Measurements from ENCODE around the gene PGD. TPM values are rescaled to one million over a fixed set of nuclear protein-coding genes. Genes with fewer than 3 reads are reported as not detected.

PGD gene
- total RNA-seq: 100 to 1,000 TPM in 1 of 3 donors, 10 to 100 TPM in 2; 35.8 to 113 (median 39.8) TPM
- 25.3 TPM for total RNA-seq (2013)

DNA sequence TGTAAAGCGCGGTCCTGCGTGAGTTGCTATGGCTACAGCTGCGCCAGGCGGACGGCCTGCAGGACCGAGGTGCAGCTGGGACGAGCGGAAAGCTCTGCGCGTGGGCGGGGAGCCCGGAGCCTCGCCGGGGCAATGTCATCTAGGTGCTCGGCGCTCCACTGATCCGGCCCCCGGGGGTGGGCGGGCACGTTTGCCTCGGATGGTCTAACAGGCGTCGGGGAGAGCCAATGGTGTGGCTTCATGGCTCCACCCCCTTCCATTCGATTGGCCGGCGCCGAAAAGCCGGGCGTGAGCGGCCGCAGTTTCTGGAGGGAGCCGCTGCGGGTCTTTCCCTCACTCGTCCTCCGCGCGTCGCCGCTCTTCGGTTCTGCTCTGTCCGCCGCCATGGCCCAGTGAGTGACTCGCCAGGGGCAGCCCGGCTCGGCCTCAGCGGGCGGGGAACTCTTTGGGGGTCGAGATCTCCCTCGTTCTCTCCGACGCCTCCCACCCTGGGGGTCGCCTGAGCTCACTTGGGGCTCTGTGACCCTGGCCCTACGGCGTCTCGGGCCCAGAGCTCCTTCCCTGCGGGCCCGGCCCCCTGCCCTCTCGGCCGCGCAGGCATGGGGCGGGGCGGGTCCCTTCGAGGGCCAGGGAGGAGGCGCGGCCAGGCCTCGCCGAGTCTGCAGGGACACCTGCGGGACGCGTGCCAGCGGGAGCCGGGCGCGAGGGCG is at the start of gene PGD:
Gene PGD, plus strand, starts transcription at position 331 of the 710 bp plus-strand sequence. Its CDS starts 54 bp downstream, at position 385.
- Mint-ChIP-seq H3K27ac (peak within 1 kb of the TSS; percentile 83 to 87), H3K4me1 (peaks cover 15 to 19% of the 10 kb centered on the region in 2 donors), H3K36me3 (peaks cover 4% of the 10 kb centered on the region), H3K4me3 (peak within 1 kb of the TSS; percentile 94), H3K27me3 (ENCODE audit: low read depth in 2 of 2) (no peaks in the 10 kb centered on the region), H3K9me3 (no peaks in the 10 kb centered on the region)
- ATAC-seq (peak; percentile 95 to 99 (median 95)), DNase-seq (peak; percentile 96 to 97)
- Histone ChIP-seq H3K4me1 (ENCODE audit: control insufficient read depth, insufficient read depth, low read length) (peaks cover 18% of the 10 kb centered on the region), H3K36me3 (ENCODE audit: control insufficient read depth, insufficient read depth, low read length) (peaks cover 8% of the 10 kb centered on the region), H3K9me3 (ENCODE audit: control insufficient read depth, insufficient read depth, low read length) (no peaks in the 10 kb centered on the region), H3K4me3 (ENCODE audit: low read length) (peak within 1 kb of the TSS; percentile 80), H3K27me3 (ENCODE audit: control insufficient read depth, insufficient read depth, low read length) (no peaks in the 10 kb centered on the region), H3K27ac (ENCODE audit: low read length) (peak within 1 kb of the TSS; percentile 81)
- TF ChIP-seq, protein P1, sequence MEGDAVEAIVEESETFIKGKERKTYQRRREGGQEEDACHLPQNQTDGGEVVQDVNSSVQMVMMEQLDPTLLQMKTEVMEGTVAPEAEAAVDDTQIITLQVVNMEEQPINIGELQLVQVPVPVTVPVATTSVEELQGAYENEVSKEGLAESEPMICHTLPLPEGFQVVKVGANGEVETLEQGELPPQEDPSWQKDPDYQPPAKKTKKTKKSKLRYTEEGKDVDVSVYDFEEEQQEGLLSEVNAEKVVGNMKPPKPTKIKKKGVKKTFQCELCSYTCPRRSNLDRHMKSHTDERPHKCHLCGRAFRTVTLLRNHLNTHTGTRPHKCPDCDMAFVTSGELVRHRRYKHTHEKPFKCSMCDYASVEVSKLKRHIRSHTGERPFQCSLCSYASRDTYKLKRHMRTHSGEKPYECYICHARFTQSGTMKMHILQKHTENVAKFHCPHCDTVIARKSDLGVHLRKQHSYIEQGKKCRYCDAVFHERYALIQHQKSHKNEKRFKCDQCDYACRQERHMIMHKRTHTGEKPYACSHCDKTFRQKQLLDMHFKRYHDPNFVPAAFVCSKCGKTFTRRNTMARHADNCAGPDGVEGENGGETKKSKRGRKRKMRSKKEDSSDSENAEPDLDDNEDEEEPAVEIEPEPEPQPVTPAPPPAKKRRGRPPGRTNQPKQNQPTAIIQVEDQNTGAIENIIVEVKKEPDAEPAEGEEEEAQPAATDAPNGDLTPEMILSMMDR (IDR thresholded peaks at IDR 0.05): no peak
- intact Hi-C loops (cut with micrococcal nuclease): loop anchor here (2.0 kb wide), 2 partner anchors 30 to 76 kb away; partner anchors contain the start of gene PEX14
- WGBS (ENCODE audit: insufficient coverage): under 1% methylated on average over 76 of the region's 76 CpGs

DNA sequence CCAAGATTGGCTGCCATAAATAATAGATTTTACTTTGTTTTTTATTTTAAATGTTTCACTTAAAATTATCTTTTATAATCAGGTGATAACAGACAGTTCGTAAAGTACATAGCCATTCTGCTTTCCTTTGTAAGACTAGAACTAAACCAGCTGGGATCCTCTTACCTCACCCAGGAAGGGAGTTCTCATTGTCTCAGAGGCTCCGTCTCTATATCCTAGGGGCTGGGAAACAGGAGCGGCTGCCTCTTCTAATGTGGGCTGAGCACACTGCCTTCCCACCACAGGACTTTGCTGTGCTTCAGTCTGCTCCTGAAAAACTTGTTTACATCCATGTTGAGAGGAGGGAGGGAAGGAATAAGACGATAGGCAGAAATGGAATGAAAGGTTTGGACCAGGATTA is 45.6 kb upstream of the PGD start:
- Histone ChIP-seq H3K9me3 (ENCODE audit: control insufficient read depth, insufficient read depth, low read length) (no peaks in the 10 kb centered on the region), H3K27me3 (ENCODE audit: control insufficient read depth, insufficient read depth, low read length) (no peaks in the 10 kb centered on the region), H3K4me3 (ENCODE audit: low read length) (no peak overlapping the region), H3K27ac (ENCODE audit: low read length) (no peak overlapping the region), H3K36me3 (ENCODE audit: control insufficient read depth, insufficient read depth, low read length) (peaks cover 5% of the 10 kb centered on the region), H3K4me1 (ENCODE audit: control insufficient read depth, insufficient read depth, low read length) (no peaks in the 10 kb centered on the region)
- H3K27me3 Mint-ChIP-seq (ENCODE audit: low read depth in 2 of 2): no peaks in the 10 kb centered on the region
- H3K4me3 Mint-ChIP-seq: no peak overlapping the region
- no peak for ATAC-seq
- intact Hi-C loops (cut with micrococcal nuclease): no loop called here
- no peaks in the 10 kb centered on the region for H3K9me3 Mint-ChIP-seq
- TF ChIP-seq, protein P1 (IDR thresholded peaks at IDR 0.05): no peak
- WGBS (ENCODE audit: insufficient coverage): 96% methylated on average over 4 of the region's 4 CpGs
- no peak overlapping the region for H3K27ac Mint-ChIP-seq
- H3K4me1 Mint-ChIP-seq: no peaks in the 10 kb centered on the region
- H3K36me3 Mint-ChIP-seq: no peaks in the 10 kb centered on the region
- DNase-seq: no peak

DNA sequence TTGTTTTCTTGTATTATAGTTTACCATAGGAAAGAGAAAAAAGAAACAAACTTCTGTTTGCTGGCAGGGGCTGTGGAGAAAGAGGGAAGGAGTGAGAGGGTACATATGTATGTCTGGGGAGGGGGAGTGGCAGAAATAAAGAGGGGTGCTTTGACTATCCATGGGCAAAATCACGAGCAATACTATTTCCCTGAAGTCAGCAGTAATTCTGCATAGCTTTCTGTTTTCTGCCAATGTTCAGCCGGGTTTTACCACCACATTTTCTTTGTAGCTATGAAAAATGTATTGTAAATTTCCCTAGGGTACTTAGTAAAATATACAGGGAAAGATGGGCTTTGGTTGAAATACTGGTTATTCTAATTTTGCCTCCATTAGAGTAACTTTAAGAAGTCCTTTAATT is 45.2 kb upstream of the PGD start:
- TF ChIP-seq, protein P1 (IDR thresholded peaks at IDR 0.05): no peak
- Histone ChIP-seq H3K27me3 (ENCODE audit: control insufficient read depth, insufficient read depth, low read length) (no peaks in the 10 kb centered on the region), H3K27ac (ENCODE audit: low read length) (no peak overlapping the region), H3K9me3 (ENCODE audit: control insufficient read depth, insufficient read depth, low read length) (no peaks in the 10 kb centered on the region), H3K4me1 (ENCODE audit: control insufficient read depth, insufficient read depth, low read length) (no peaks in the 10 kb centered on the region), H3K36me3 (ENCODE audit: control insufficient read depth, insufficient read depth, low read length) (peaks cover 4% of the 10 kb centered on the region), H3K4me3 (ENCODE audit: low read length) (no peak overlapping the region)
- intact Hi-C loops (cut with micrococcal nuclease): no loop called here
- H3K4me1 Mint-ChIP-seq: no peaks in the 10 kb centered on the region
- WGBS (ENCODE audit: insufficient coverage): 82% methylated on average over 1 of the region's 2 CpGs
- H3K9me3 Mint-ChIP-seq: no peaks in the 10 kb centered on the region
- no peak overlapping the region for H3K27ac Mint-ChIP-seq
- ATAC-seq: no peak
- H3K36me3 Mint-ChIP-seq: no peaks in the 10 kb centered on the region
- H3K4me3 Mint-ChIP-seq: no peak overlapping the region
- no peaks in the 10 kb centered on the region for H3K27me3 Mint-ChIP-seq (ENCODE audit: low read depth in 2 of 2)
- DNase-seq: no peak
